ACHN (cell line): ENCODE measurements around the gene PODXL.
"Not testable (repeated sequence)": the region's sequence is repeated elsewhere in the genome, so short reads cannot be mapped to it uniquely, and the experiment has no call there.

Source experiments
- DNase-seq: peaks from one replicate; pipeline ENCODE4 v3.0.0-alpha.2; 2015
- in situ Hi-C: cut with HindIII; loops from 2 replicates; pipeline ENCODE4 v1.10.0; 2017; ENCODE audit warnings: low sequenced_read_pairs, low pct_ligation_motif_present, low pct_unique_long_range_greater_than_20kb

Gene PODXL

GRCh38 chr7:131522325-131522930 is 34.0 kb downstream of the PODXL start:
- DNase-seq: no peak
- in situ Hi-C loops: no loop called here

DNA sequence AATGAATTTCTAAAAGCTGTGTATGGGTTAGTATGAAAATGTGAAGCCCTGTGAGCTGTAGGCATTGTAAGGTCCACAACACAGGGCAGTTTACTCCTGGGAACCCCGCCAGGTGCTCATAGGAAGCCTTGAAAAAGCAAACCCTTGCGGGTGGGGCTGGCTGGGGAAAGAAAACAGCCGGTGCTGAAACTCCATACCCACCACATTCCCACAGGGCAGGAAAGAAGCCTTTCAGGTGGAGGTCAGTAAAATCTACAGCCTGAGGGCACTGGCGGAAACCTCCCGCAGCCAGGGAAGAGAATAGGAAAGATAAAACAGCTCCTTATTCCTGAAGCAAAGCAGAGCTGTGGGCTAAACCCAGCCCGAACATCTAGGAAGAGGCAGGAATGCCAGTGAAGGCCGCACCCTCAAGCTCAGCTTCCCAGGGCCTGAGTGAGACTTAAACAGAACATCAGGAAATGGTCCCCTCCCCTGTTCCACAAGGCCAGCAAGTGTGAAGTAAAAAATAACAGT is 34.7 kb downstream of the PODXL start:
- in situ Hi-C loops: no loop called here
- no peak for DNase-seq

DNA sequence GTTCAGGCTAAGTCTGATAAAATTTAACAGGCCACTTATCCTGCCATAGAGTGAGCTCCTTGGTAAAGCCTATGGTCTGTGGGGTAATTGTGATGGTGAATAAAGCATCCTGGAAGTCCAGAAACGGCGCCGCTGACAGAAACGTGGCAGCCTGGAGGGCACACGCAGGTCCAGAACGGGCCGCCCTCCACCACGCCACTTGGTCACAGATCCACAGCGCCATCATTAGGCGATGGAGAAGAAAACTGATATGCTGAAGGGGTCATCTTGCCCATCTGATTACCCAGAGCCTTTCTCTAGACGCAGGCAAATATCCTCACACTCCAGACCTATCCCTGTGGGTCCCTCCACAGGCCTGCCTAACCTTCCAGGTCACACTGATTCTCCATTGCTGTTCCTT is 37.8 kb downstream of the PODXL start:
- in situ Hi-C loops: no loop called here
- no peak for DNase-seq

DNA sequence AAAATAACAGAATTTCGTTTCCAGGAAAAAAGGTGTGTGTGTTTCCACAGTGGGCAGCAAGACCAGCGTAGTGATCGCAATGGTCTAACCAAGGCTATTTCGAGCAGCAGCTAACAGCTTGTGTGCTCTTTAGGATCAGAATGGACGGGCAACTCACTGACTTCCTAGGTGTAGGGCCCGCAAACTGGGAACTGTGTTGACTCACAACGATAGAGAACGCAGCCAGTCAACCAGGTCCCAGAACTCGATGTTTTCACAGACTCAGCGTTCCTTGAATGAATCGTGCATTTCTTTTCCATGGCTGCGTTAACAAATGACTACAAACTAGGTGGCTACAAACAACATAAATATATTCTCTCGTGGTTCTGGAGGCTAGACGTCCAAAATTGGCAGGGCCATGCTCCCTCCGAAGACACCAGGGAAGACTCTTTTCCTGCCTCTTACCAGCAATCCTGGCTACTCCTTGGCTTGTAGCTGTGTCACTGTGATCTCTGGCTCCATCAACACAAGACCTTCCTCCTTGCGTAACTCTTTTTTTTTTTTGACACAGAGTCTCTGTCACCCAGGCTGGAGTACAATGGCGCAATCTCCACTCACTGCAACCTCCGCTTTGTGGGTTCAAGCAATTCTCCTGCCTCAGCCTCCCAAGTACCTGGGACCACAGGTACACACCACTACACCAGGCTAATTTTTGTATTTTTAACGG is 39.1 kb downstream of the PODXL start:
- no peak for DNase-seq
- in situ Hi-C loops: no loop called here

- in situ Hi-C loops, DNase-seq: not testable (repeated sequence)
These were observed 41.0 kb downstream of the PODXL start for GRCh38 chr7:131515471-131515870.

DNA sequence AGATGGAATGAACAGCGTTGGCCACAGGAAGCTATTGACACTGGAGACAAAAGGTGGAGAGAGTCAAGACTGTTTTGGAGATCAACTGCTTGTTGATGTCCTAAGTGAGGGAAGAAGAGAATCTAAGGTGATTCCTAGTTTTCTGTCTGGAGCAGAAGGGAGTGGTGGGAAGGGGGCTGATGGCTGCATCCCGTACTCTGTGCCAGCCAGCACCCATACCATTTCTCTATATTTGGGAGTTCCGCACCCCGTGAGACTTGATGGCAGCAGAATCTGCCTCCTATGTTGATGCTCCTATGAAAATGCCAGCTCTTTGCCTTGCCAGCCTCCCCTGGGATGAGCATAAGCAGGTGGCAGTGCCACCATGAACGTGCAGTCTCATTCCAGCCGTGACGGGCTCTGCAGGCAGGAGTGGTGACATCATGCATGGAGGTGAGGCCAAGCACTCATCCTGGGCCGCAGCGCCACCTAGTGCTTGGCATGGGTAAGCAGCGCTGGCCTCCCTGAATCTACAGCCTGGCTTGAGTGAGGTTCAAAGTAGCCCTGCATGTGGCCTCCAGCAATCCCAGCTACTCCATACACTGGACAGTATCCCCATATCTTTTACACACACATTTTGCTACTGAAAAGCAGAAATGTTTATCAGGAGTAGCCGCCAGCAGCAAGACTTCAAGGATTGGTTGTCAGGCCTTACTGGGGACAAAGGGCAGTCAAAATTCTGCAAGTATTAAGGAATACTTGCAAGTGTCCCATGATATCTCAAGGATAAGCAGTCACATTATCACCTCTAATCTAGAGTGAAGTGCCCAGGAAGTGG is 43.0 kb downstream of the PODXL start:
- in situ Hi-C loops: no loop called here
- DNase-seq: peak; percentile 91

DNA sequence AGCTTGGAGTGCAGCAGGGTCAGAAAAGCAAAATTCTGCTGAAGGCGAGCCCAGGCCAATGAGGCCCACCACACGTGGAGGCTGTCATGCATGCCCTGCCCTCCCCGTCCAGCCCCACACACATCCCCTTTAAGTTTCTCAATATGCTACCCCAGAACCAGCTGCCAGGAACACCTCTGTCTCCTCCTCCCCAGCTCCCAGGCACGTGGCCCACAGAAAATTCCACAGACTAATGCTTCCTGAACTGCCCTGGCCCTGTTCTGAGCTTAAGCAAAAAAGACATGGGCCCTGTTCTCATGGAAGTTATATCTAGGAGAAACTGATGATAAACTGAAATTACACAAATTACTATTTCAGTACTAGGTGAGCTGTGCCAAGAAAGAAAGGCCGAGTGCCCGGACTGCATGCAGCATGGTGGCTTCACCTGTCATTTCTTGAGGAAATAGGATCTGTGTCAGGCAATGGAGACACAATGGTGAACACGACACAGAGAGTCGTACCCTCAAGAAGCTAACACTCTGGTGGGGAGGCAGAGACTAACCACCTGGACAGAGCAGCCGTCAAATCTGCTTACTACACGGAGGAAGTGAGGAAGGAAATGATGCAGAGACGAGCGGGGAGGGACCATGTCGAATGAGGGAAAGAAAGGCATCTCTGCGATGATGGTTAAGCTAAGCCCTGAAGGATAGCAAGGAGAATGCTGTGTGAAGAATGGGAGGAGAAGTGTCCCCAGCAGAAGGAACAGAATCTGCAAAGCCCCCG is 44.5 kb downstream of the PODXL start:
- in situ Hi-C loops: no loop called here
- no peak for DNase-seq

- no peak for DNase-seq
- in situ Hi-C loops: no loop called here
These were observed 45.4 kb downstream of the PODXL start for GRCh38 chr7:131511071-131511470.

GRCh38 chr7:131509781-131510180 is 46.6 kb downstream of the PODXL start:
- DNase-seq: no peak
- in situ Hi-C loops: no loop called here

- in situ Hi-C loops: no loop called here
- no peak for DNase-seq
These were observed 47.5 kb downstream of the PODXL start for GRCh38 chr7:131508754-131509486.

GRCh38 chr7:131507592-131508331 is 48.7 kb downstream of the PODXL start:
- DNase-seq: peak; percentile 80
- in situ Hi-C loops: no loop called here

- in situ Hi-C loops: no loop called here
- DNase-seq: no peak
These were observed 49.8 kb downstream of the PODXL start for GRCh38 chr7:131506597-131506996.

DNA sequence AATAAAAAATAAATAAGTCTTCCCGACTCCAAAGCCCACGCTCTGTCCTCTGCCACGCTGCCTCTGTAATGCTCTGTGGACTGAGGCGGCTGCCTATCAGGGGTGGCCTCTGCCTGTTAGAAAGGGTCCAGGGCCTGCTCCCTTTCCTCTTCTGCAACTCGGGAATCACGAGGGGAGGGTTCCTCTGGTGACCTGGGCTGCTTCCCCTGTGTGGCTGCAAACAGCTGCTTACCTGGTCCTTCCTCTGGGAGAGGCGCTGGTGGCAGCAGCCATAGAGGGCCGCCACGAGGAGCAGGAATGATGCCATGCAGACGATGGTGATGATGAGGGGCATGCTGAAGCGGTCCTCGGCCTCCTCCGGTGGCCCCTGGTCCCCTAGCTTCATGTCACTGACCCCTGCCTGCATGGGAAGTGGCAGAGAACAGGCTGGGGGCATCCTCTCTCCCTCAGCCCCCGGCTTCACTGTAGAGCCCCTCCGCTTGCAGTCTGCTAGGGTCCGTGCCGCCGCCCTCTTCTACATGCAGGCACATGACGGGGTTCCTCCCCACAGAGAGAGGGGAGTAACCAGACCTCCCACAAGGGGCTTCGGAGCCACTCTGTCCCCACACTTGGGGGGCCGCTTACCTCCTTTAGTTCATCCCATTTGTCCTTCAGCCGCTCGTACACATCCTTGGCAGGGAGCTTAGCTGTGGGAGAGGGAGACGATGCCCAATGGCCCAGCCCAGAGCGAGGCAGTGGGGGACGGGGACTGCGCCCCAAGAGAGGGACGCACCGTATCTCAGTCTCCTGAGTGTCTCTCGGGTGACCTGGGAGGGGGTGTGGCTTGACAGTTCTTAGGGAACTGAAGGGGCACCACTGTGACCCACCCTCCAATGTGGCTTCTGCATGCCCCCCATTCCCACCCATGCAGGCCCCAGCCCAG is 50.5 kb downstream of the PODXL start:
- DNase-seq: no peak
- in situ Hi-C loops: no loop called here

DNA sequence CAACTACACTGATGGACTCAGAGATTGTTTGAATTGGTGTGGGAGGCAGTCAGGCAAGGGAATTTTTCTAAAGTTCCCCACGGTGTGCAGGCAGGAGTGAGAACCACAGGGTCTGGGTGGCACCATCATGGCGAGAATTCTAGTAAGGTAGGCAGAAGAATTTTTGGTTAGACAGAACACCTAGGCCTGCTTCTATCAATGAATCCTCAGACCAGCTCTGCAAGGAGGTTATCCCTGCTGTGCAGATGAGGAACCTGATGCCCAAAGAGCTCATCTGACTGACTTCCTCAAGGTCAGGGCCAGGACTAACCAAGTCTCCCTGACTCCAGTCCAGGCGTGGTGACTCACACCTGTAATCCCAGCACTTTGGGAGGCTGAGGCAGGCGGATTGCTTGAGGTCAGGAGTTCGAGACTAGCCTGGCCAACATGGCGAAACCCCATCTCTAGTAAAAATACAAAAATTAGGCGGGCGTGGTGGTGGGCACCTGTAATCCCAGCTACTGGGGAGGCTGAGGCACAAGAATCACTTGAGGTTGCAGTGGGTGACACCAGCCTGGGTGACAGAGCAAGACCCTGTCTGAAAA is 51.3 kb downstream of the PODXL start:
- DNase-seq, in situ Hi-C loops: not testable (repeated sequence)

DNA sequence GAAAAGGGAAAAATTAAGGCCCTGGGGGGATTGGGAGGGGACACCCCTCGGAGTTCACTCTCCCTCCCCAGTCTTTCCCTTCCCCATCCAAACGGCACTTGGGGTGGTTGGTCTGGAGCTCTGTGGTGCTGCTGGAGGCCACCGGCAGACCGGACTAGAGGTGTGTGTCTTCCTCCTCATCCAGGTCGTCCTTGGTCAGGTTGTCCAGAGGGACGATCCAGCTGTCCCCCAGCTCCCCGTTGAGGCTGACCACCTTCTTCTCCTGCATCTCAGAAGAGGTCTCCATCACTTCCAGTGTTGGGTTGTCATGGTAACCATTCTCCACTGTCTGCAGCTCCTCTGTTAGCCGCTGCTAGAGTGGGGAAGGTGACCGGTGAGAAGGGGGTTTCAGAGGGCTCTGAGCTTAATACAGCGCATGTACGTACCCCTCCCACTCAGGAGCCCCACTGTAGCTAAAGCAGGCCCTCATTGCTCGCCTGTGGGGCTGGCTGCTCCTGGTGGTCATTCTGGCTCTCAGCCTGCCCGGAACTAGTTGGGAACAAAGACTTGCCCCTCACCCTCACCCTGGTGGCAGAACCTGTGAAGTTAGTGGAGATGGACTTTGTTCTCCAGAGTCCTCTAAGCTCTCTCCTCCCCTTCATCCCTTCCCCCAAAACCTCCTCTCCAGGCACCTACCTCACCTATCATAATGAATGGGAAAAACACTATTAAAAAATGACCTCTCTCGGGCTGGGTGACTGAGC is 52.1 kb downstream of the PODXL start:
- DNase-seq: no peak
- in situ Hi-C loops: no loop called here

GRCh38 chr7:131503639-131504038 is 52.8 kb downstream of the PODXL start:
- in situ Hi-C loops: no loop called here
- DNase-seq: no peak
